ENCODE measurements around the gene CHST15. TPM values are rescaled to one million over a fixed set of nuclear protein-coding genes. Genes with fewer than 3 reads are reported as not detected.

The CHST15 gene
- total and polyA plus RNA-seq, 2 of the 8 experiments (the other 6 are each of a cell fraction or from before 2014, with no cell fraction given): 8.8 to 9.1 TPM

DNA sequence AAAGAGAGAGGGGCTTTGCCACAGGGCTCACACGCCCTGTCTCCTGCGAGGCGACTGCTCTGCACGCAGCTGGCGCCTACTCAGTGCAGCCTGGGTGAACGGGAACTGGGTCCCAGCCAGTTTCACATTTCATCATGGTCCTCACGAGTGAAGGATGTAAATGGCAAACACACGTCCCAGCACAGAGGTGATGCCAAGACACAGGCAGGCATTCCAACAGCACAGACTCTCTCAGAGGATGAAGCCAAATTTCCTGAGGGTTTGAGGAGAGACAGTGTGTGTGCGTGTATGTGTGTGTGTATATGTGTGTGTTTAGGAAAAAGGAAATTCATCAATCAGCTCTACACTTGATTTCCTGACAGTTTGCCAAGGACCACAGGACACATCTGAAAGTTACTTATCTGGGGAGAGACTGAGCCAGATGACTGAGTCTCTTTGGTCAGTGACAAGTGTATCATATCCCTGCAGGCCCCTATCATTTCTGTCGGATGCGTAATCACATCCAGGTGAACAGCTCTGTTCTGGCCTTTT is 53.9 kb downstream of the CHST15 start:
- Histone ChIP-seq H2AK5ac (ENCODE audit: low read depth, low read length) (no peak overlapping the region), H3K36me3 (ENCODE audit: control insufficient read depth in 2 of 4, insufficient read depth in 4 of 4, low read length in 3 of 4) (no peaks in the 10 kb centered on the region), H2AFZ (ENCODE audit: low read length) (no peak overlapping the region), H4K8ac (ENCODE audit: extremely low read depth, insufficient read depth, low read length) (no peak overlapping the region), H3K27me3 (replicated peaks in 1 of 4; ENCODE audit: control insufficient read depth in 3 of 4, extremely low read depth in 1 of 4, insufficient read depth in 3 of 4, low read length in 3 of 4) (no peaks in the 10 kb centered on the region; a peak in 1 of 7 replicates), H3K23ac (ENCODE audit: insufficient read length) (no peak overlapping the region), H4K5ac (ENCODE audit: insufficient read length, low read depth, low read length) (no peak overlapping the region), H3K56ac (replicated peaks; ENCODE audit: insufficient read length, low read depth, low read length) (no peak overlapping the region), H3K79me2 (ENCODE audit: control insufficient read depth in 1 of 2, insufficient read depth in 2 of 2, low read length in 2 of 2) (no peaks in the 10 kb centered on the region), H2BK20ac (ENCODE audit: low read length) (no peak overlapping the region), H2BK15ac (ENCODE audit: low read length) (no peak overlapping the region), H2BK5ac (ENCODE audit: low read depth, low read length) (no peak overlapping the region), H3K23me2 (ENCODE audit: low read depth, low read length) (no peaks in the 10 kb centered on the region), H3K4ac (replicated peaks; ENCODE audit: insufficient read length, low read depth, low read length) (no peak overlapping the region), H3K4me3 (ENCODE audit: extremely low read depth in 1 of 4, insufficient read depth in 2 of 4, low read depth in 3 of 4, low read length in 4 of 4) (no peak overlapping the region), H3K4me1 (replicated peaks in 1 of 4; ENCODE audit: control insufficient read depth in 3 of 4, insufficient read depth in 4 of 4, low read length in 3 of 4) (0 out of 7 replicates have a peak, but pooled peaks cover 0 to 3% (median under 1%) of the 10 kb centered on the region in 4 experiments), H4K91ac (replicated peaks; ENCODE audit: insufficient read length, low read length) (no peak overlapping the region), H4K20me1 (replicated peaks in 1 of 2; ENCODE audit: control insufficient read depth in 1 of 2, insufficient read depth in 2 of 2, low read length in 2 of 2) (no peaks in the 10 kb centered on the region), H3K9me3 (ENCODE audit: insufficient read depth in 2 of 2, low read depth in 1 of 2, low read length in 1 of 2) (no peaks in the 10 kb centered on the region), H3K79me1 (ENCODE audit: low read depth, low read length) (no peaks in the 10 kb centered on the region), H3K27ac (ENCODE audit: low read depth, low read length) (no peak overlapping the region), H3K18ac (ENCODE audit: extremely low read depth, low read length) (no peak overlapping the region), H2BK12ac (ENCODE audit: low read depth, low read length) (no peak overlapping the region), H3K9ac (replicated peaks in 1 of 4; ENCODE audit: extremely low read depth in 1 of 4, low read depth in 3 of 4, low read length in 3 of 4) (no peak overlapping the region), H2BK120ac (replicated peaks; ENCODE audit: low read depth, low read length) (no peak overlapping the region), H3K4me2 (ENCODE audit: insufficient read depth in 1 of 2, low read depth in 2 of 2, low read length in 2 of 2) (no peak overlapping the region), H3K14ac (ENCODE audit: insufficient read length) (no peak overlapping the region)
- ChIA-PET POLR2A (ENCODE audit: partially characterized antibody) (interaction anchor here (0.6 to 1.6 kb wide), 2 partner anchors 25 to 344 kb away, joined by 3 to 5 read pairs; no protein-coding TSS in a partner anchor), CTCF (ENCODE audit: partially characterized antibody) (interaction anchor here (0.7 to 1.4 kb wide), 3 partner anchors 32 to 315 kb away, joined by 3 read pairs; no protein-coding TSS in a partner anchor)
- TF ChIP-seq RXRA (IDR thresholded peaks at IDR 0.05; ENCODE audit: insufficient read depth, low read depth, low read length) (no peak), BACH1 (IDR thresholded peaks at IDR 0.05; ENCODE audit: low read length) (no peak), TAF7 (optimal IDR thresholded peaks at IDR 0.05; ENCODE audit: borderline replicate concordance, low read depth, low read length) (no peak), JUND (IDR thresholded peaks at IDR 0.05; ENCODE audit: low read length) (no peak), SRF (IDR thresholded peaks at IDR 0.05; ENCODE audit: low read depth, low read length) (no peak), BRCA1 (IDR thresholded peaks at IDR 0.05; ENCODE audit: low read depth, low read length) (no peak), TCF12 (IDR thresholded peaks at IDR 0.05; ENCODE audit: low read depth, low read length) (no peak)
- no peak for DNase-seq (ENCODE audit: low read depth in 1 of 2, low spot score in 2 of 2)
- WGBS, 2 experiments (ENCODE audit: extremely low coverage in 1 of 2, insufficient coverage in 1 of 2, insufficient read length in 1 of 2, insufficient replicate concordance in 2 of 2, low coverage in 1 of 2, low lambda C conversion rate in 2 of 2, missing lambda C conversion rate in 1 of 2): 89% methylated on average over 11 of the region's 11 CpGs; no CpG with 5 or more reads in 1 of the 2 experiments
- no peak for FAIRE-seq
